HPDE6-E6E7 (cell line): ENCODE results near the gene MATN4.
"Not testable (repeated sequence)": the region's sequence is repeated elsewhere in the genome, so short reads cannot be mapped to it uniquely, and the experiment has no call there.

Source experiments
- DNase-seq: peaks from one replicate; pipeline ENCODE4 v3.0.0; 2011; ENCODE audit warnings: missing footprints; ENCODE audit errors: extremely low spot score

Gene MATN4

GRCh38 chr20:45308117-45308778 lies at the start of gene MATN4:
Gene MATN4, minus strand, starts transcription at chr20:45308299. Its CDS starts 2,717 bp downstream, at chr20:45305582.
- DNase-seq: no peak

- peak; percentile 85 for DNase-seq
These were observed 47.3 kb upstream of the MATN4 start for GRCh38 chr20:45355209-45356084.

- no peak for DNase-seq
These were observed 46.5 kb upstream of the MATN4 start for GRCh38 chr20:45354423-45355208.

- no peak for DNase-seq
These were observed 45.6 kb upstream of the MATN4 start for GRCh38 chr20:45353746-45354145.

- no peak for DNase-seq
These were observed 44.6 kb upstream of the MATN4 start for GRCh38 chr20:45352729-45353128.

GRCh38 chr20:45350795-45351194 lies 42.7 kb upstream of the MATN4 start:
- not testable (repeated sequence) for DNase-seq

GRCh38 chr20:45350217-45350616 lies 42.1 kb upstream of the MATN4 start:
- DNase-seq: no peak

GRCh38 chr20:45347936-45348778 lies 40.1 kb upstream of the MATN4 start, which contains the start of gene SDC4:
Gene SDC4, minus strand, starts transcription at chr20:45348424. Its CDS starts 40 bp downstream, at chr20:45348384.
- peak; percentile 90 for DNase-seq

- no peak for DNase-seq
These were observed 39.3 kb upstream of the MATN4 start for GRCh38 chr20:45347297-45347935.

GRCh38 chr20:45346851-45347250 lies 38.8 kb upstream of the MATN4 start:
- no peak for DNase-seq

- no peak for DNase-seq
These were observed 38.2 kb upstream of the MATN4 start for GRCh38 chr20:45346291-45346718.

GRCh38 chr20:45345104-45345936 lies 37.2 kb upstream of the MATN4 start:
- peak; percentile 88 for DNase-seq

GRCh38 chr20:45344168-45344860 lies 36.2 kb upstream of the MATN4 start:
- DNase-seq: peak; percentile 93

GRCh38 chr20:45343532-45344167 lies 35.6 kb upstream of the MATN4 start:
- no peak for DNase-seq

- DNase-seq: no peak
These were observed 34.9 kb upstream of the MATN4 start for GRCh38 chr20:45342855-45343531.

- peak; percentile 49 for DNase-seq
These were observed 34.1 kb upstream of the MATN4 start for GRCh38 chr20:45341939-45342854.

- DNase-seq: no peak
These were observed 33.5 kb upstream of the MATN4 start for GRCh38 chr20:45341579-45341938.
